Stimulated activated CD8-positive, alpha-beta memory T cell treated with anti-CD3 and anti-CD28 coated beads, Interleukin-7, amount 100 ng/mL, for 1 hour (primary cell): Measurements from ENCODE around the gene OGT.
"Not testable (repeated sequence)": the region's sequence is repeated elsewhere in the genome, so short reads cannot be mapped to it uniquely, and the experiment has no call there.

Experiments used
- DNase-seq, 2 donors: peaks; one replicate each; pipeline ENCODE4 v3.0.0-alpha.2; 2020; ENCODE audit warnings: low read depth in 2 of 2

The OGT gene

GRCh38 chrX:71532753-71533425 is at the start of gene OGT:
TSS of gene OGT (plus strand) at chrX:71533104. CDS start at chrX:71533300, 196 bp downstream.
- peak; percentile 78 to 81 for DNase-seq

GRCh38 chrX:71487814-71488213 is 45.1 kb upstream of the OGT start:
- DNase-seq = no peak

GRCh38 chrX:71489540-71489939 is 43.4 kb upstream of the OGT start:
- no peak for DNase-seq

GRCh38 chrX:71492231-71493065 is 40.5 kb upstream of the OGT start:
- DNase-seq = peak in 1 of 2 donors; percentile 3

GRCh38 chrX:71493111-71493613 is 39.7 kb upstream of the OGT start:
- no peak for DNase-seq

GRCh38 chrX:71495979-71496378 is 36.9 kb upstream of the OGT start:
- not testable (repeated sequence) for DNase-seq

- DNase-seq = no peak
Measured at GRCh38 chrX:71496476-71496875, 36.4 kb upstream of the OGT start.

- not testable (repeated sequence) for DNase-seq
Measured at GRCh38 chrX:71502080-71502479, 30.8 kb upstream of the OGT start.

GRCh38 chrX:71504346-71504745 is 28.6 kb upstream of the OGT start:
- no peak for DNase-seq

- DNase-seq = no peak
Measured at GRCh38 chrX:71509289-71509688, 23.6 kb upstream of the OGT start.

GRCh38 chrX:71510161-71510560 is 22.7 kb upstream of the OGT start:
- no peak for DNase-seq

GRCh38 chrX:71513731-71514130 is 19.2 kb upstream of the OGT start:
- DNase-seq = not testable (repeated sequence)

- DNase-seq = no peak
Measured at GRCh38 chrX:71514367-71515037, 18.4 kb upstream of the OGT start.

GRCh38 chrX:71515038-71515396 is 17.9 kb upstream of the OGT start:
- no peak for DNase-seq

- no peak for DNase-seq
Measured at GRCh38 chrX:71525316-71525715, 7.6 kb upstream of the OGT start.

- no peak for DNase-seq
Measured at GRCh38 chrX:71532078-71532752, 689 bp upstream of the OGT start.

GRCh38 chrX:71533516-71533850 is 579 bp downstream of the OGT start:
- DNase-seq = no peak

GRCh38 chrX:71533851-71534561 is 1.1 kb downstream of the OGT start:
- DNase-seq = peak in 1 of 2 donors; percentile 36

- no peak for DNase-seq
Measured at GRCh38 chrX:71534773-71535544, 2.1 kb downstream of the OGT start.

GRCh38 chrX:71536285-71536684 is 3.4 kb downstream of the OGT start:
- DNase-seq = no peak

GRCh38 chrX:71537743-71538142 is 4.8 kb downstream of the OGT start:
- DNase-seq = no peak
